VCaP (cell line): Measurements from ENCODE around the gene GTF2A1L.

ENCODE experiments used
- H3K27ac ChIP-seq: fragments of 450-650 bp; 2 replicates; pipeline ENCODE4 v1.5.1; 2017
- CTCF ChIP-seq: fragments of 450-650 bp; conservative IDR thresholded peaks from 2 replicates; pipeline ENCODE4 v1.5.1; 2017; ENCODE audit warnings: mild to moderate bottlenecking, moderate library complexity

Gene GTF2A1L

DNA sequence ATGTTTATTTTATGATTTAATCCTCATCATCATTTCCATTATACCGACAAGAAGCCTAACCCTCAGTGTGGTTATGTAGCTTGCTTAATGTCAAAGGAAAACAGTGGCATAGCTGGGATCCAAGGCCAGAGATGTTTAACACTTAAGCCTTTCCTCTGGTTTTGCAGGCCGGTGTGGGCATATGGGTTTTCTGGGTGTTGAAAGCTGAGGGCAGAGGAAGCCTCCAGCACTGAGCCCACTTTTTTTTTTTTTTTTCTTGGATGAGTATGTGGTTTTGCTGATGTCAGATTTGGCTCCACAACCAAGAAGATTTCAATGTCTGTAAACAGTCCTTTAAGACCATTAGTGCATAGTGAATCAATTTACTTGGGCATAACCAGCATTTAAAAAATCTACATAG, 96.6 kb downstream of the GTF2A1L start:
- no peak for TF ChIP-seq CTCF
- no peak overlapping the region for H3K27ac ChIP-seq

GRCh38 chr2:48715042-48715899, 97.6 kb downstream of the GTF2A1L start:
- TF ChIP-seq CTCF: no peak
- no peak overlapping the region for H3K27ac ChIP-seq

DNA sequence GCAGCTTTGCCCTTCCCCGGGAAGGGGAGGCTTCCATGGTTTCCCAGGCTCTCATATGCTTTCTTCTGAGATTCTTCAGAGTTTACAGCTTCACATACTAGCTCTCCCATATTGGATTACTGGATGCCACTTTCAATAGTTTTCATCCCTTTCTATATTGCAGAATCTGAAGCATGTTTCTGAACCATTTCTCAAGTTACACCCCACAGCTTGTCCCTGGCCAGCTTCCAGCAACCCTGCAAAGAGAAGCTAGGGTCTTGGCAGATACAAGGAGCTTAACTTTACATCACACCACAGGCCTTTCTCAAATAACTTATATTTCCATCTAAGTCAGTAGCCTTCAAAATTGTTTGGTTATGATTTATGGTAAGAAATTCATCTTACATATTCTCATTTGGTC, 98.3 kb downstream of the GTF2A1L start:
- H3K27ac ChIP-seq: no peak overlapping the region
- TF ChIP-seq CTCF: no peak

GRCh38 chr2:48717846-48718245, 100.2 kb downstream of the GTF2A1L start:
- no peak for TF ChIP-seq CTCF
- no peak overlapping the region for H3K27ac ChIP-seq

- TF ChIP-seq CTCF: no peak
- no peak overlapping the region for H3K27ac ChIP-seq
Observed at GRCh38 chr2:48719480-48720177, 102.0 kb downstream of the GTF2A1L start.

DNA sequence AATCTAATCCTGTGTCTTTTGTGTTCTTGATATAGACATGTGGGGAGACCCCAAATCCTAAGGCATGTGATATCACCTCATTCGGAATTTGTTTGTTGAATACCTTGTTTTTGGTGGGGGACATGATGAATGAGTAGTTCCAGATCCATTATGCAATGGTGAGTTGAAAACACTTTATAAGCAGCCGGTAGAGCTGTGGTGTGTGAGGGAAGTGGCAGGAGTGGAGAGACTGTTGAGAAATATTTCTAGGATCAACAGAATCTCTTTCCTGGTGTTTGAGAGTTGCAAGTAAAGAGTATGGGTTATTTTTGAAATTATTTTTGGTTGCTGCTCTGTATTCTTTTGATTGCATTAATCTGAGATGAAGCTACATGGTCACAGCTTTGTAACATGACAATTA, 103.5 kb downstream of the GTF2A1L start:
- no peak for TF ChIP-seq CTCF
- no peak overlapping the region for H3K27ac ChIP-seq

DNA sequence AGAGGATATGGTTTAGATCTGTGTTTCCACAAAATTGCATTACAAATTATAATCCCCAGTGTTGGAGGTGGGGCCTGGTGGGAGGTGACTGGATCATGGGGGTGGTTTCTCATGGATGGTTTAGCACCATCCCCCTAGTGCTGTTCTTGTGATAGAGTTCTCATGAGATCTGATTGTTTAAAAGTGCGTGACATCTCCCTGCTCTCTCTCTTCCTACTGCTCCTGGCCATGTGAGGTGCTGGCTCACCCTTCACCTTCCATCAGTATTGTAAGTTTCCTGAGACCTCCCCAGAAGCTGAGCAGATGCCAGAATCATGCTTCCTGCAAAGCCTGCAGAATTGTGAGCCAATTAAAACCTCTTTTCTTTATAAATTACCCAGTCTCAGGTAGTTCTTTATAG, 104.7 kb downstream of the GTF2A1L start:
- no peak overlapping the region for H3K27ac ChIP-seq
- no peak for TF ChIP-seq CTCF
